ENCODE measurements around the gene TYROBP.
"Not testable (repeated sequence)": the region's sequence is repeated elsewhere in the genome, so short reads cannot be mapped to it uniquely, and the experiment has no call there.

TYROBP gene

DNA sequence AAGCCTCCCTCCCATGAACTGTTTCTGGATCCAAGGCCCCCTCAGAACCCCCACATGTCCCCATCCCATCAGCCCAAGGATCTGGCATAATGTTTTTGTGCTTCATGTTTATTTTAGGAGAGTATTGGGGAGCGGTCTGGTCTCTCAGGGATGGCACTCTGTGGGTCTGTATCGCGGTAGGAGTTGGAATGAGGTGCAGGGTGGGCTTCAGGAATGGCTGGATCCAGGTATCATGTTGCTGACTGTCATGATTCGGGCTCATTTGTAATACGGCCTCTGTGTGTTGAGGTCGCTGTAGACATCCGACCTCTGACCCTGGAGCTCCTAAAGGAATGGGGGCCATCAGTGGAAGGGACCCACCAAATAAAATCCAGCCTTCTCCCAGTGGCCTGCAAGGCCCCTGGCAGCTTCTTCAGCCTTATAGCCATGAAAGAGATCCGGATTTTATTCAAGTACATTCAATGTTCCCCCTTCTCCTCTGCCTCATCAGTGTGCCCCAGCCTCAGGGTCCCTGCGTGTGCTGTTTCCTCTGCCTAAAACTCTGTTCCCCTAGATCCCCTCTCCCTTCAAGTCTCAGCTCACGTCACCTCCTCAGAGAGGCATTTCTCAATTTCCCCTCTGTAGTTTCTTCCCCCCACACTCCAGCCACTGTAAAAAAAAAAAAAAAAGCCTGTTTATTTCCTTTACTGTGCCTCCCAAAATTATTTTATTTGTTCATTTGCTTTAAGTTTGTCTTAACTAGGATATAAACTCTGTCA is 3.6 kb downstream of the TYROBP start:
- in situ Hi-C loops (cut with HindIII; ENCODE audit: low pct_ligation_motif_present, low pct_unique_long_range_greater_than_20kb, low sequenced_read_pairs), result no loop called here
- DNase-seq, result no peak

DNA sequence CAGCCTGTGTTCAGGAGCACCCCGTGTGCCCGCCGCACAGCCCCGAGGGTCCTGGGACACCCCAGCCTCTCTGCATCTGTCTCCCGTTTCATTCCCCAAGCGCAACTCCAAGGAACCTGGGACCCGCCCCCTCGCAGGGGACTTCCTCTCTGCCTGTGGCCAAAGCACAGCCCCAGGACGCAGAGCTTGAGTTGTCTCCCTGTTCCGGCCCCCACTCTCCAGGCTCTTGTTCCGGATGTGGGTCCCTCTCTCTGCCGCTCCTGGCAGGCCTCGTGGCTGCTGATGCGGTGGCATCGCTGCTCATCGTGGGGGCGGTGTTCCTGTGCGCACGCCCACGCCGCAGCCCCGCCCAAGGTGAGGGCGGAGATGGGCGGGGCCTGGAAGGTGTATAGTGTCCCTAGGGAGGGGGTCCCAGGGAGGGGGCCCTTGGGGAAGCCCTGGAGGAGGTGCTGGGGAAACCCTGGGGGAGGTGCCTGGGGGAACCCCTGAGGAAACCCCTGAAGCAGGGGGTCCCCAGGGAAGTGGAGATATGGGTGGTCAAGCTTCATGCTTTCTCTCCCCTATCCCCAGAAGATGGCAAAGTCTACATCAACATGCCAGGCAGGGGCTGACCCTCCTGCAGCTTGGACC is 4.4 kb downstream of the TYROBP start:
- DNase-seq, result no peak
- in situ Hi-C loops (cut with HindIII; ENCODE audit: low pct_ligation_motif_present, low pct_unique_long_range_greater_than_20kb, low sequenced_read_pairs), result no loop called here

DNA sequence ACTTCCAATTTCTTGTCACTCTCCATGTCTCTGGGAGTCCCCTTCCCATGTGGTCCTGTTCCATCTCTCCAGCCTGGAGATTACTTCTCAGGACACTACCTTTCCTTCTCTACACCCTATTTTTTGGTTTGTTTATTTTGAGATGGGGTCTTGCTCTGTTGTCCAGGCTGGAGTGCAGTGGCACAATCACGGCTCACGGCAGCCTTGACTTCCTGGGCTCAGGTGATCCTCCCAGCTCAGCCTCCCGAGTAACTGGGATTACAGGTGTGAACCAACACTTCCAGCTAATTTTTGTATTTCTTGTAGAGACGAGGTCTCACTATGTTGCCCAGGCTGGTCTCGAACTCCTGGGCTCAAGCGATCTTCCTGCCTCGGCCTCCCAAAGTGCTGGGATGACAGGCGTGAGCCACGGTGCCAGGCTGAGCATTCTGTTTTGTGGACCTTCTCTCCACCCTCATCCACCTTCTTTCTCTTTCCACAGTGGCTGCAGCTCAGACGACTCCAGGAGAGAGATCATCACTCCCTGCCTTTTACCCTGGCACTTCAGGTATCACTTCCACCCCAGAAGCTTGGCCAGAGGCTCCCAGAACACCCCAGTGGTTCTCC is 5.1 kb downstream of the TYROBP start:
- in situ Hi-C loops (cut with HindIII; ENCODE audit: low pct_ligation_motif_present, low pct_unique_long_range_greater_than_20kb, low sequenced_read_pairs), result no loop called here
- DNase-seq, result no peak

DNA sequence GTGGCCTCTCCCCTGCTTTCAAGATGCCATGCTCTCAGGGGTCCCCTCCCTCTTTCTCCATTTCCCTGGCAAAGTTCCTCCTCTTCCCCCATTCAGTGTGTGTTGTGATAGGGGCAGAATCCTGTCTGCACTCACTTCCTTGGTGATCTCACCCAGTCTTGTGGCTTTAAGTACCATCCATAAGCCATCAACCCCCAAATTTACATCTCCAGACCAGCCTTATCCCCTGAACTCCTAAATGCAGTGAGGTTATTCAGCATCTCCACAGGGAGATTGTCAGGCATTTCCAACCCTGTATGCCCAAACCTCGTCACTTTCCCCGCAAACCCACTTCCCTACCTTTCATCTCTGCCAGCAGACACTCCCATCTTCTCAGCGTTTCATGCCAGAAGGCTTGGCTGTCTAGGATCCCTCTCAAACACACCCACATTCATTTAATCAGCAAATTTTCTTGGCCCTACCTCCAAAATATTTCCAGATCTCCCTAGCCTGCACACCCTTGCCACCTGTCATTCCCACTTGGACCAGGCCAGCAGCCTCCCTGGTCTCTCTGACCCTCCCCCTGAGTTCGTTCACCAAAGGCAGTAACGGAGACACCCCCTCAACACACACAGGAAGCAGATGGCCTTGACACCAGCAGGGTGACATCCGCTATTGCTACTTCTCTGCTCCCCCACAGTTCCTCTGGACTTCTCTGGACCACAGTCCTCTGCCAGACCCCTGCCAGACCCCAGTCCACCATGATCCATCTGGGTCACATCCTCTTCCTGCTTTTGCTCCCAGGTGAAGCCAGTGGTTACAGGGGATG is 6.0 kb downstream of the TYROBP start, which contains the start of gene HCST:
HCST (plus strand) TSS at position 676 of the 808 bp plus-strand sequence; CDS start at position 741, 65 bp downstream.
- in situ Hi-C loops (cut with HindIII; ENCODE audit: low pct_ligation_motif_present, low pct_unique_long_range_greater_than_20kb, low sequenced_read_pairs), result no loop called here
- no peak for DNase-seq

DNA sequence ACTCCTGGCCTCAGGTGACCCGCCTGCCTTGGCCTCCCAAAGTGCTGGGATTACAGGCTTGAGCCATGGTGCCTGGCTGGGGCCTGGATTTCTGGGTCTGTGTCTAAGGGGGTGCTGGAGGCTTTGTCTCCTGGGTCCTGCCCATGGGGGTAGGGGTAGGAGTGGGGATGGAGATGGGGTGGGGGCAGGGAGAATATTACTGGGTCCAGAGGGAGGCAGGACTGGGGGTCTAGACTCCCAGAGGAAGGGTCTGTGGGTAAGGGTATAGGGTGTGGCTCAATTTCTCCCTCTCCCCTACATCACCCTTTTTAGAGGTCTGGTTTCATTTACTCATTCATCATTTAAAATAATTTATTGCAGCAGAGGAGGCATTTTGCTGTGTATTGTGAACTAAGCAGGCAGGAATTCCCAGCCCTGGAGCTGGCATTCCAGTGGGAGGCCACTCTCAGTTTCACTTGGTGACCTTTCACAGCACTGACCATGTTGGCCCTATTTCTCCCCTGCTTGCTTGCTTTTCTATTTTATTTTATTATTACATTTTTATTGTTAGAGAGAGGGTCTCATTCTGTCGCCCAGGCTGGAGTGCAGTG is 6.9 kb downstream of the TYROBP start:
- in situ Hi-C loops (cut with HindIII; ENCODE audit: low pct_ligation_motif_present, low pct_unique_long_range_greater_than_20kb, low sequenced_read_pairs), result no loop called here
- peak; percentile 50 for DNase-seq

DNA sequence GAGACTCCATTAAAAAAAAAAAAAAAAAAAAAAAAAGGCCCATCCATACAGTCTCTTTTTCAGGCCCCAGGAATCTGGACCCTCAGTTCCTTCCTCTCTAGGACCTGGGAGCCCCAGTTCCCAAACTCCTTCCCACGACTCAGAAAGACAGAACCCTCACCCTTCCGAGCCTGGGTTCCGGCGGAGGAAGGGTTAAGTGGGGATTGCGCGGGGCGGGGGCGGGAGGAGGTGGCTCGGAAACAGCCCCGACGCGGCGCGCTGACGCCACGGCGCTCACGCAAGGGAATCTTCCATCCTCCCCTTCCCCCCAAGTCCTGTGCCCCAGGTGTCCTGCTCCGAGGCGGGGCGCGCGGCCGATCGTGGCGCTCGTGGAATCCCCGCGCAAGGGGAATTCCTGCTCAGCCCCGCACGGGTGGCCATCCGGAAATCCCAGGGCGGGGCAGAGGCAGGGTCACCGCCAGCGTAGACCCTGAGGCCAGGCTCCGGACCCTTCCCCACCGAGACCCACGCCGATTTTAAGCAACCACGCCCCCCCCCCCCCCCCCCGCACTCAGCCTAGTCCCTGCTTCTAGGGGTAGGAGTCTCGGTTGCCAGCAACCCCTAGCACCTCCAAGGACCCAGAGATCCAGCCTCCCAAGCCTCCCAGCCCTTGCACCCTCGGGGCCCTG is 8.4 kb downstream of the TYROBP start:
- DNase-seq, result peak; percentile 79
- in situ Hi-C loops (cut with HindIII; ENCODE audit: low pct_ligation_motif_present, low pct_unique_long_range_greater_than_20kb, low sequenced_read_pairs), result no loop called here

DNA sequence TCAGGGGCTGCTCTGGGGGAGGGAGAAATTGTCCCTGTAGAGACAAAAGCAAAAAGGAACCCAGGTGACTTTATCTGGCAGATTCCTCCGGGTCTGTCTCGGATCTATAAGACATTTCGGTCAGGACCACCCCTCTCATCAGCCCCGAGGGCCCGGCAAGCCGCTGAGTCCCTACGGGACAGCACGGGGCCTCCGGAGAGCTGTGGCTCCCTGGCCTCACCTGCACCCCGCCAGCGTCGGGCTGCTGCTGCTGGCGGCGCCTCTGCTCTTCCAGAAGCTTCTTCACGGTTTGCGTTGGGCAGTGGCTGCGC is 9.6 kb downstream of the TYROBP start:
- in situ Hi-C loops (cut with HindIII; ENCODE audit: low pct_ligation_motif_present, low pct_unique_long_range_greater_than_20kb, low sequenced_read_pairs), result no loop called here
- no peak for DNase-seq

DNA sequence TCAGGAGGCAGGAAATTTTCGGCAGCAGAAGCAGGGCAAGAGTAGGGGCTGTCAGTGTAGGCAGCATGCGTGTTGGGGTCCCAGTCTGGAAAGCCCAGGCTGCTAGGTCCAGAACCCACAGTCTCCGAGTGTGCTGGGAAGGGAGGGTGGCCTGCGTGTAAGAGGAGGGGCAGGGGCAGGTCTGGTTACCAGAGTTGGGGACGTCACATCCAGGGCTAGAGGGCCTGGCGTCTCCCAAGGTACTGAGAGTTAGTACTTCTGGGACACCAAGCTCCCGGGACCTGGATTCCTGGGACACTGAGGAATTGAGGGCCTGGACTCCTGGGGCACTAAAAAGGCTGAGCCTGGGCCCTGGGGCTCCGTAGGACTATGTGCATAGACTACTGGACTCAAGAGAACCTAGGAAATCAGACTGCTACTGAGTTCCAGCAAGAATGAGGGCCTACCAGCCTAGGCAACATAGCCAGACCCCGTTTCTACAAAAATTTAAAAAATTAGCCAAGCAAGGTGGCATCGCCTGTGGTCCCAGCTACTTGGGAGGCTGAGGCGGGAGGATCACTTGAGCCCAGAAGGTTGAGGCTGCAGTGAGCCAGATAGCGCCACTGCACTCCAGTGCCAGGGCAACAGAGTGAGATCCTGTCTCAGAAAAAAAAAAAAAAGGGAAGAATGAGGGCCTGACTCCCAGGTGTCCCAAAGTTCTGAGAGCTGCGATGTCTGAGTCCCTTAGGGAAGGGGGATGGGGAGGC is 10.2 kb downstream of the TYROBP start:
- in situ Hi-C loops (cut with HindIII; ENCODE audit: low pct_ligation_motif_present, low pct_unique_long_range_greater_than_20kb, low sequenced_read_pairs), result no loop called here
- DNase-seq, result no peak

DNA sequence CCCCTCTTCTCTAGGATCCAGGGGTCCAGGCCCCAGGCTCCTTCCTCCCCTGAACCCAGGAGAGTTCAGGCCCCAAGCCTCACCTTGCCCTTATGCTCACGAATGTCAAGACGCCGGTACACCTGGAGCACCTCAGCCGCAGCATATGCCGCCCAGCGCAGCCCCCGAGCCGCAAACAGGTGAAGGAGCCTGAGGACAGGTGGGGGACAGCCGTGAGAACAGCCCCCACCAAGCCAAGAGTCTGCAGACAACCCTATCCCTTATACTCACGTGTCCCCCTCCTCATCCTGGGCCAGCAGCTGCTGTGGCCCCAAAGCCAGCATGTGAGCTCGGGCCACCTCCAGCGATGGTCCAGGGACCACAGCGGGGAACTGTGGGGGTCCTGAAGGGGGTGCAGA is 11.5 kb downstream of the TYROBP start:
- DNase-seq, result no peak
- in situ Hi-C loops (cut with HindIII; ENCODE audit: low pct_ligation_motif_present, low pct_unique_long_range_greater_than_20kb, low sequenced_read_pairs), result no loop called here

DNA sequence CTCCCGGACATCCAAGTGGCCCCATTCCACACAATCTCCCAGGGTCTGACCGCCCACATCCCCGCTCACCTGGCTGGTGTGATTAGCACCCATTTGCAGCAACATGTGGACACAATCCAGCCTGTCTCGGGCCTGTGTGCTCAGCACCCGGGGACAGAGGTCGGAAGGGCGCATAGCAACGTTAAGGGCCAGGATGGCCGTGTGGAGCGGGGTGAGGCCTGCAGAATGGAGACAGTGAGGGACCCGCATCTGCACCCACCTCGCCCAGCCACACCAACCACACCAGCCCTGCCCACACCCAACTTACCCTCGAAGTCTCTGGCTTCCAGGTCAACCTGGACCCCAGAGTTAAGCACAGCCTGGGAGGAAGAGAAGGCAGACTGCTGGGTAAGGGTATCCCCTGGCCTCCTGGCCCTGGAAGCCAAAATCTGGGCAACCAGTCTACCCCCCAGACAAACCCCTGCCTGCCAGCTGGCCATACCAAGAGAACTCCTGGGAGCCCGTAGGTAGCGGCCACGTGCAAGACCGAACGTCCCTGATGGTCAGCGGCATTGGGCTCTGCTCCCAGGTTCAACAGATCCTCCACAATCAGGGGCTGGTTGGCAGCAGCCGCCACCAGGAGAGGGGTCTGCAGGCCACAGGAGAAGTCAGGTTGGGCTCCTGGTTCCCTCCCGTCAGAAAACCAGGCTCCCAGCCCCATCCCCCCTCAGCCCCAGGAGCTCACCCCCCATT is 12.0 kb downstream of the TYROBP start:
- in situ Hi-C loops (cut with HindIII; ENCODE audit: low pct_ligation_motif_present, low pct_unique_long_range_greater_than_20kb, low sequenced_read_pairs), result no loop called here
- DNase-seq, result no peak

DNA sequence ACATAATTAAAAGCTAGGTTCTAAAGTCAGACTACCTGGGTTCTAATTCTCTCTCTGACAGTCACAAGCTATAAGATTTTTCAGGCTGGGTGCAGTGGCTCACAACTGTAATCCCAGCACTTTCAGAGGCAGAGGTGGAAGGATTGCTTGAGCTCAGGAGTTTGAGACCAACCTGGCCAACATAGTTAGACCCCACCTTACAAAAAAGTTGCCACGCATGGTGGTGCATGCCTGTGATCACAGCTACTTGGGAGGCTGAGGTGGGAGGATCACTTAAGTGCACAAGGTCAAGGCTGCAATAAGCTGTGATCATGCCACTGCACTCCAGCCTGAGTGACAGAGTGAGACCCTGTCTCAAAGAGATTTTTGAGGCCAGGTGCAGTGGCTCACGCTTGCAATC is 13.8 kb downstream of the TYROBP start:
- in situ Hi-C loops (cut with HindIII; ENCODE audit: low pct_ligation_motif_present, low pct_unique_long_range_greater_than_20kb, low sequenced_read_pairs), result no loop called here
- no peak for DNase-seq

DNA sequence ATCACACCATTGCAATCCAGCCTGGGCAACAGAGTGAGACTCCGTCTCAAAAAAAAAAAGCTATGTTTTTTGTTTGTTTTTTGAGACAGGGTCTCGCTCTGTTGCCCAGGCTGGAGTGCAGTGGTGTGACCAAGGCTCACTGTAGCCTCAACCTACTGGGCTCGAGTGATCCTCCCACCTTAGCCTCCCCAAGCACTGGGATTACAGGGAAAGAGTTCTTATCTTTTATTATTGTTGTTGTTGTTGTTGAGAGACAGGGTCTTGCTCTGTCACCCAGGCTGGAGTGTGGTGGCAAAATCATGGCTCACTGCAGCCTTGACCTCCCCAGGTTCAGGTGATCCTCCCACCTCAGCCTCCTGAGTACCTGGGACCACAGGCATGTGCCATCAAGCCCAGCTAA is 16.3 kb downstream of the TYROBP start:
- DNase-seq; in situ Hi-C loops (cut with HindIII; ENCODE audit: low pct_ligation_motif_present, low pct_unique_long_range_greater_than_20kb, low sequenced_read_pairs): not testable (repeated sequence)

DNA sequence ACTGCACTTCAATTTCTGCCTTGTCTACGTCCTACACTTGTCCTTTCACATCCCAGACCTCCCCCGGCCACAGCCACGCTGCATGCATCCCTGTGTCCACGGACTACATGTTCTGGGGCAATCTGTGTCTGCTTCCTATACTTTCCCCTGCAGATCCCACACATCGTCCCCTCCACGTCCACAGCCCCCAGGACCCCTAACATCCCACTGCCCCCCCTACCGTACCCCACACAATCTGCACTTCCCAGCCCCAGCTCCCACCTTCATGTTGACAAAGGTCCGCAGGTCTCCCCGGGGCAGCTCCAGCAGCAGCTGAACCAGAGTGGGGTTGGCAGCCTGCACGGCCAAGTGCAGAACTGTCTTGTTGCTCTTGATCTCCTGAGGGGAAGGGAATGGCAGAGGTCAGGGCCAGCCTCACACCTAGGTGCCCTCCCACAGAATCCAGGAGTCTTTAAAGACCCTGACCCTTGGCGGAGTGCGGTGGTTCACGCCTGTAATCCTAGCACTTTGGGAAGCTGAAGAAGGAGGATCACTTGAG is 17.9 kb downstream of the TYROBP start:
- in situ Hi-C loops (cut with HindIII; ENCODE audit: low pct_ligation_motif_present, low pct_unique_long_range_greater_than_20kb, low sequenced_read_pairs), result no loop called here
- no peak for DNase-seq

DNA sequence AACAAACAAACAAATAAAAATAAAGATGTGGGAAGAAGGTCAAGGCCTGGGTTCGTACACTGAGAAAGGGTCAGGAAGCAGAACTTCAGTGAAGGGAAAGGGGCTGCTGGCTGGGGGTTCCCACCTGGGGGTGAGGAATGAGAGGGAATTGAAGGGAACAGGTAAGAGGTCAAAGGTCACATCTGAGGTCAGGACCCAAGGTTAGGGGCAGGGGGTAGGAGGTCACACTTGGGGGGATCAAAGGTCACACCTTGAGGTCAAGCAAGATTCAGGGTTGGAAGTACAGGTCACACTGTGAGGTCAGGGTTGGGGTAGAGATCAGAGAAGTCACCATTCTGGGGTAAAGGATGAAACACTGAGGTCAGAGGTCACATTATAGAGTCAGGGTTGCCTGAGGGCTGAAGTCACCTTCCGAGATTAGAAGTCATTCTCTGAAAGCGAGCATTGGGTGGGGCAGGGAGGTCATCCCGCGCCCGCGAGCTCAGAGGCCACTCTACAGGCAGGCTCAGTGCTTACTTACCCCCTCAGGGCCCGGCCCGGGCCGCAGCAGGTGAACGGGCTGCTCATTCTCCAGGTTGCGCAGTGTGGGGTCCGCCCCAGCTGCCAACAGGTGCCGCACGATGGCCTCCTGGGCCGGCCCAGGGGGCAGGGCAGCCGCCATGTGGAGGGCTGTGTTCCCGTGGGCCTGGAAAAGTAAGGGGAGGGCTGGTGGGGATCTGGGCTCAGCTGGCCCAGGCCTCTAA is 18.6 kb downstream of the TYROBP start:
- in situ Hi-C loops (cut with HindIII; ENCODE audit: low pct_ligation_motif_present, low pct_unique_long_range_greater_than_20kb, low sequenced_read_pairs), result no loop called here
- DNase-seq, result no peak

DNA sequence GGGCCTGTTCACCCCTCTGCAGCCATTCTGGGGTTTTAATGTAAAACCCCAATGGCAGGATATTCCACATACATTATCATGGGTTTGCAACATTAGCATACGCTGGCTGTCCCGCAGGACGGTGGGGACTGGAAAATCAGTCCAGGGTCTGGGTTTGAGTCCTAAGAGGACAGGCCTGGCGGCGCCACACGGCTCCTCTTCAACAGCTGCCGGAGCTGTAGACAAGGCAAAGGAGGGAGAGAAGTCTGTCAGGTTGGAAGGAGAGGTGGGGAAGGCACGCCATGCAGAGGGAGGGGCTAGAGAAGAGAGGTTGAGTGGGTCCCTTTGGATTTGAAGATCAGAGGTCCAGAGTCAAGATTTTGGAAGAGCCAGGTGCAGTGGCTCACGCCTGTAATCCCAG is 19.7 kb downstream of the TYROBP start:
- in situ Hi-C loops (cut with HindIII; ENCODE audit: low pct_ligation_motif_present, low pct_unique_long_range_greater_than_20kb, low sequenced_read_pairs), result no loop called here
- DNase-seq, result no peak

DNA sequence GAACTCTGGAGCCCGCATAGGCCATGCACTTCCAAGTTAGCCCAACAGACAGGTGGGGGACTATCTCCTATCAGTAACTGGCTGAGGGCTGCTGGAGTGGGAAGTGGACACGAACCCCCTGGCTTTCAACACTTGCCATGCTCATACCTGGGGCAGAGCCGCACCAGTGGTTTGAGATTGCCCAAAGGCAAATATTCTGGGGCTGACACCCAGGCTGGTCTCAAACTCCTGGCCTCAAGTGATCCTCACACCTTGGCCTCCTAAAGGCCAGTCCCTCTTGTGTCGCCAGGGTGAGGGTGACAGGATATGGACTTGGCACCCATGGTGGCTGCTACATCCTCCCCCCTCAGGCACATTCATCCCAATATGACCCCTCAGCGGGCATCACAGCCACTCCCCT is 20.9 kb downstream of the TYROBP start:
- in situ Hi-C loops (cut with HindIII; ENCODE audit: low pct_ligation_motif_present, low pct_unique_long_range_greater_than_20kb, low sequenced_read_pairs), result no loop called here
- no peak for DNase-seq
